Activated T-helper 1 cell treated with Interleukin-2 at 50 U/mL for 16 hours (primary cell): ENCODE data around the gene TMEM43.

Experiments used
- DNase-seq: peaks from one replicate; pipeline ENCODE4 v3.0.0-alpha.2; 2020; ENCODE audit warnings: low read depth

The TMEM43 gene

DNA sequence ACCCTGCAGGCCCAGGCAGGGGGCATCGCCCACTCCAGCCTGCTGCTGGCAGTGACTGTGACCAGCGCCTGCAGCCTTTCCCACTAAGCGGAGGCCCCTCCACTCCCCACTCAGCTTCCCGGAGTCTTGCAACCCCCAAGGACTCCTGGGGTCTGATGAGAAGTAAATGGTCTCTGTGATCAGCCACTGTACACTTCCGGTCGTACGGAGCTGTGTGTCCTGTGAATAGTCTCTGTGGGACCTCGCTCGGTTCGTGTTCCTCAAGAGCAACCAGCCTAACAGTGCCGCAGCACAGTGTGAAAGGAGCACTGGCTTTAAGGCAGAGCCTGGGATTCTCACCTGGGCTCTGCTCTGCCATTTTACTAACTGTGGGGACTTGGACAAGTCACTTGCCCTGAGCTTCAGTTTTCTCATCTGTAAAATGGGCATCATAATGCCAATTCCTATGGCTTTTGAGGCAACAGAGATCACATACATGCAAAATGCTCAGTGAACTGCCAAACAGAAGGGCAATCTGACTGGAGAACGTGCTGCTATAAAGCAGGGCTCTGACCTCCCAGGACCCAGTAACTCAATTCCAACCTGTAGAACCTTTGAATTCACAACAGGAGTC, 26.7 kb downstream of the TMEM43 start:
- DNase-seq = no peak

DNA sequence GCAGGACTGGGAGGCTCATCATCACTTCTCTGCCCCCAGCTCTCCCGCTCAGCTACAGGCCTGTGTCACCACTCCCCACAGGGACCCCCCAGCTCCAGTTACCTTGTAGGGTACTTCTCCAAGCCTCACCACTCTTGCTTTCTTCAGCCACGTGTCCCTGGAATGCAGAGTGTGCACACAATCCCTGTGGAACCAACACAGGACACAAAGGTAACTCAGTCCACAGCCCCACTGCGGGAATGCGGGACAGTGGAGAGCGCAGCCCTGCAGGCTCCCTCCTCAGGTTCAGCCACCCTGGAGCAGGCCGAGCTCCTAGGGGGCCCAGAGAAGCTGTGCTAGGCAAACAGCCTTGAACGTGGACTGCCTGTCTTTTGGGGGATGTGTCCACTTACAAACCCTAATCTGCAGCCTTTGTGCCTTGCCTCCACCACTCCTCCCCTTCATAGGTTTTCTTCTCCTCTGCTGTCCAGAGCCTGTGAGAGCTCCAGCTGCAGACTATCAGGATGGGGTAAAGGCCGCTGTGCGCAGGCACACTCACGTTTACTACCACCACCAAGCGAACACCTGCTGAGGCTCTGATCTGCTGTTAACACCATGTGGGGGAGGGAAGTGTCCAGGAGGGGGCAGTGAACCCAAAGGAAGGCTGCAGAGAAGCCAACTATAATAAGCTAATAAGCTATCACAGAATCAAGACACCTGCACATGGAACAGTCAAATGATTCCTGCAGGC, 27.5 kb downstream of the TMEM43 start:
- no peak for DNase-seq

GRCh38 chr3:14152963-14153355, 28.1 kb downstream of the TMEM43 start:
- no peak for DNase-seq

DNA sequence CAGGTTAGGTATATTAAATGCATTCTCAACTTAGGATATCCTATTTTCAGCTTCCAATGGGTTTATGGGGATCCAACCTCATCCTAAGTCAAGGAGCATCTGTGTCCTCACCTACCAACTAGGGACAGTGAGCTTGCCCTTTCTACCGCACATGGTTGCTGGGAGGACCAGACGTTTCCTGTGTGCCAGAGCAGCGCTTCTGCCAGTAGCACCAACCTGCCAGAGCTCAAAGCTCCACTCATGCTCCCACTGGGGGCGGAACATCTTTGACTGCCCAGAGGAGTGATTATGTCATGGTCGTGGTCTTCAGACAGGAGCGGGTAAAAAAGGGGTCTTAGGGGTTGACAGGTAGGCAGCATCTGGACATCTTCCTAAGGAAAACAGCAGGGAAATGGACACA, 28.8 kb downstream of the TMEM43 start:
- no peak for DNase-seq

DNA sequence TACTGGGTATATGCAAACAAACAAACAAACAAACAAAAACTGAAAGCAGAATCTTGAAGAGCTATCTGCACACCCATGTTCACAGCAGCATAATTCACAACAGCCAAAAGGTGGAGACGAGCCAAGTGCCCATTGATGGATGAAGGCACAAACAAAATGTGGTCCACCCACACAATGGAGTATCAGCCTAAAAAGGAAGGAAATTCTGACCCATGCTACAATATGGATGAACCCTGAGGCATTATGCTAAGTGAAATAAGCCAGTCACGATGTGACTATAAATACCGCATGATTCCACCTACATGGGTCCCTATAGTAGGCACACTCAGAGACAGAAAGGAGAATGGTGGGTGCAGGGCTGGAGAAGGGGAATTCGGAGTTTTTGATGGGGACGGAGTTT, 29.4 kb downstream of the TMEM43 start:
- no peak for DNase-seq

- no peak for DNase-seq
Measured at GRCh38 chr3:14154895-14155440, 30.1 kb downstream of the TMEM43 start.

DNA sequence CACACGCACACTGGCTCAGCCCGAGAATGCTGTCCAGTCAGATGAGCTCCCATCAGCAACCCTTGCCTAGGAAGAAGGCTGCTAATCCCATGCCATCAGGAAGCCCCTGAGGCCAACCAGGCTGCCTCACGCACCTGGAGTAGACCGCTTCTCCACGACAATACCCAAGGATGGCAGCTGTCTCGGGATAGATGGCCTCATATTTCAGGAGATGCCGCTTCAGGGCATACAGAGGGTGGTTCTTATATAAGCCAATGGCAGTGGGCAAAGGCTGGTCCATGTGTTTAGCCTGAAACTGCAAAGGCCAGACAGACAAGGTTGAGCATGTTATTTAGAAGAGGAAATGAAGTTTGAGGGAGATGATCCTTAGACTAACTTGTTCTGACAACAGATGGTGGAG, 31.3 kb downstream of the TMEM43 start:
- no peak for DNase-seq

GRCh38 chr3:14156843-14157561, 32.1 kb downstream of the TMEM43 start:
- no peak for DNase-seq

- DNase-seq = no peak
Measured at GRCh38 chr3:14157951-14158350, 33.1 kb downstream of the TMEM43 start.

DNA sequence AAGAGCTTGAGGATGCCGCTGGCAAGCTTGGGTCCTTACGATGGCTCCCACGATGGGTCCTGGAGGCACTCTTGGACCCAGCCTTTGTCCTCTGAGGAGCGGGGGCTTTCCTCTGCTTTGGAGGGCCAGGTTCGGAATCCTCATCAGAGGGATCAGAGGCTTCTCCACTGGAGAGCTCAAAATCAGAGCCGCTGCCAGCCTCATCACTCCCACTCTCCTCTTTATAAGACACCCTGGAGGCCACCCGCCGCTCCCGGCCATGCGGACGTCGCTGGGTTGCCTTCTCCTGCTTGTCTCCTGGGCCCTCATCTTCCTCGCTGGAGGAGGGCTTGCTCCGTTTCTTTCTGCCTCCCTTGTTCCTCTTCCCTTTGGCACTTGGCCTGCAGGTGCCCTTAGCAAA, 33.5 kb downstream of the TMEM43 start:
- no peak for DNase-seq

GRCh38 chr3:14159426-14159825, 34.6 kb downstream of the TMEM43 start:
- DNase-seq = no peak

DNA sequence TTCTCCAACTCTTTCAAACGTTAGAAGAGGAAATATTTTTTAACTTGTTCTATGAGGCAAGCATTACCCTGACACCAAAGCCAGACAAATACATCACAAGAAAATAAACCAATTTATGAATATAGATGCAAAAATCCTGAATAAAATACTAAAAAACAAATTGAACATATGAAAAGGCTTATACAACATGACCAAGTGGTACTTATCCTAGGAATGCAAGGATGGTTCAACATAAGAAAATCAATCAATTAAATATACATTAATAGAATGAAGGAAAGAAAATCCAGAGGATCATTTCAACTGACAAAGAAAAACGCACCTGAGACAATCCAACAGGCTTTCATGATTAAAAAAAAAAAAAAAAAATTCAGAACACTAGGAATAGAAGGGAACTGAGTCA, 36.4 kb downstream of the TMEM43 start:
- DNase-seq = no peak

- no peak for DNase-seq
Measured at GRCh38 chr3:14162178-14162577, 37.3 kb downstream of the TMEM43 start.

DNA sequence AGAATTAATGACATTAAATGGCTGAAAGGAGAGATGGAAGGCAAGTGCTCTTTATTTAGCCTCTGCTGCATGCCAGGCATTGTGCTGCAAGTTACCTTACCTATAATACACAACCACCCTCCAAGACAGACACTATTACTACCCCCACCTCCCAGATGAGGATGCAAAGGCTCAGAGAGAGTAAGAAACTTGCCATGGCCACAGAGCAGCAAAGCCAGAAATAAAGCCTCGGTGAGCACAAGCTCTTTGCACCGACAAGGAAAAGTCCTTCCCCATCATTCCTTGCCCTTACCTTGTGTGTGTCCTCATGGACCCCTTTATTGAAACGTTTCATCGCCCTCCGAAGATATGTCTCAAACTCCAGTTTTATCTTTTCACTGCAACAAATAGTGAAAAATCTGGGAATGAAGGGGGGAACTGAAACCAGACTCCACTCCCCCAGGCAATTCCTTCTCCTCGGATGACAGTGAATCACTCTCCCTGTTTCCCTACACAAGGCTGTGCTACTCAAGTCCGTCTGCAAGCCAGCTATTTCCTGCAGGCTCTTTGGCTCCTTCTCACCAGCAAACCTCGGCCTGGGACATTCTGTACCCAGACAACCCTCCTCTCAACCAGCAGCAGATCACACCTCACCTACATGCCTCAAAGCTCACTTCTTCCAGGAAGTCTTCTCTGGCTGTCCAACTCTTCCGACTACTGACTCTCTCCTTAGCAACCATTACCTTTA, 42.2 kb downstream of the TMEM43 start:
- DNase-seq = no peak

DNA sequence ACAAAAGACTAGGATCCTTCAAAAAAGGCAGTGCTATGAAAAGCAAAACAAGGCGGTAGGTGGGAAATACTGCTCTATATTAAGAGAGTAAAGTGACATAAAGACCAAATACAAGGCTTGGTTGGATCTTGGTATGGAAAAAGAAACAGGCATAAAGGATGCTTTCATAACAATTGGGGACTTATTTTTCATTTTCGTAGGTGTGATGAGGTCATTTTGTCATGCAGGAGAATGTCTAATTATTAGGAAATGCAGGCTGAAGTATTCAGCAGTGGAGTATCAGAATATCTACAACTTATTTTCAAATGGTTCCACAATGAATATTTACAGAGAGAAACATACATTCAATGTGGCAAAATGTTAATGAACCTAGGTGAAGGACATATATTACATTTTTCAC, 44.6 kb downstream of the TMEM43 start:
- no peak for DNase-seq

GRCh38 chr3:14169871-14170270, 45.0 kb downstream of the TMEM43 start:
- DNase-seq = no peak

- DNase-seq = no peak
Measured at GRCh38 chr3:14170531-14171159, 45.8 kb downstream of the TMEM43 start.

DNA sequence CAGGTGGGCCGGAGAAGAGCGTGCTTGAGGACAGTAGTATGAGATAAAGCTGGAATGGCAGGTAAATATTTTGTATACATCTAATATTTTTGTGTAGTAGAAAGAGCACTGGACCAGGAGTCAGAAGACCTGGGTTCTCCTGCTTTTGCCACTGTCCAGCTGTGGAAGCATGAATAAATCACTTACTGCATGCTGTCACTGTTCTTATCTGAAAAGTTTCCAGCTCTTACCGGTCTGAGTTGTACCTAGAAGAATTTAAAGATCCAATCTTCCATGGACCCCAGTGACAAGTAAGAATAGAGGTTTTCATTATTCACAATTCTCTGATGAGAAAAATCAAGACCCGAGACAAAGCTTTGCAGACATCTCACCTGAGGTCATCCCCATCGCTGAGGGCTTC, 47.6 kb downstream of the TMEM43 start:
- no peak for DNase-seq

- no peak for DNase-seq
Measured at GRCh38 chr3:14174483-14174882, 49.6 kb downstream of the TMEM43 start.

GRCh38 chr3:14175383-14176037, 50.7 kb downstream of the TMEM43 start:
- DNase-seq = peak; percentile 41

- no peak for DNase-seq
Measured at GRCh38 chr3:14177580-14178246, 52.9 kb downstream of the TMEM43 start.
